ENCODE data around the gene MMP25. TPM values are rescaled to one million over a fixed set of nuclear protein-coding genes. Genes with fewer than 3 reads are reported as not detected.

MMP25 gene
- total RNA-seq, 4 donors from 2014 or later: 0.49 to 1.6 (median 0.70) TPM

- intact Hi-C loops (cut with DNase I): no loop called here
- 1% methylated on average over 20 of the region's 69 CpGs for WGBS, 2 donors
- Histone ChIP-seq H3K4me3 (replicated peaks in 1 of 3) (peak within 1 kb of the TSS; percentile 15 to 86 (median 68)), H3K9me3 (no peaks in the 10 kb centered on the region), H3K4me1 (peaks cover 39 to 54% of the 10 kb centered on the region in 2 donors), H3K27ac (peak within 1 kb of the TSS; percentile 82 to 98 (median 98)), H3K36me3 (peaks cover 4 to 13% of the 10 kb centered on the region in 2 donors), H3K27me3 (no peaks in the 10 kb centered on the region)
- peak; percentile 50 to 79 for TF ChIP-seq POLR2A (IDR thresholded peaks at IDR 0.05)
- no peak for TF ChIP-seq CTCF (IDR thresholded peaks at IDR 0.05)
- peak; percentile 98 for DNase-seq
These were observed 22.5 kb upstream of the MMP25 start, which contains the start of the genes HCFC1R1 and THOC6 for GRCh38 chr16:3023669-3024478. HCFC1R1 (minus strand) TSS chr16:3023942; CDS start chr16:3023941, 1 bp downstream. THOC6 (plus strand) TSS chr16:3024035; CDS start chr16:3024327, 292 bp downstream.

- no peak for DNase-seq
These were observed 21.0 kb upstream of the MMP25 start for GRCh38 chr16:3025032-3026002.

GRCh38 chr16:3026003-3026378 is 20.4 kb upstream of the MMP25 start:
- intact Hi-C loops (cut with DNase I): no loop called here
- H3K27me3 ChIP-seq: no peaks in the 10 kb centered on the region
- peaks cover 34 to 52% of the 10 kb centered on the region in 2 donors for H3K4me1 ChIP-seq
- H3K27ac ChIP-seq: no peak overlapping the region
- no peaks in the 10 kb centered on the region for H3K9me3 ChIP-seq
- no peak for DNase-seq
- no peak for TF ChIP-seq CTCF (IDR thresholded peaks at IDR 0.05)
- no peak for TF ChIP-seq POLR2A (IDR thresholded peaks at IDR 0.05)
- no peak overlapping the region for H3K4me3 ChIP-seq (replicated peaks in 1 of 3)
- WGBS, 2 donors: 92 to 98% methylated on average over 8 of the region's 8 CpGs
- peaks cover 4 to 13% of the 10 kb centered on the region in 2 donors for H3K36me3 ChIP-seq

More at GRCh38 chr16:3025032-3026002, 21.0 kb upstream of the MMP25 start:
- H3K9me3 ChIP-seq: no peaks in the 10 kb centered on the region
- H3K36me3 ChIP-seq: peaks cover 4 to 13% of the 10 kb centered on the region in 2 donors
- no peak overlapping the region for H3K4me3 ChIP-seq (replicated peaks in 1 of 3)
- intact Hi-C loops (cut with DNase I): no loop called here
- WGBS, 2 donors: 95 to 96% methylated on average over 17 to 18 of the region's 18 CpGs
- no peak for TF ChIP-seq CTCF (IDR thresholded peaks at IDR 0.05)
- no peak for TF ChIP-seq POLR2A (IDR thresholded peaks at IDR 0.05)
- H3K27ac ChIP-seq: no peak overlapping the region
- H3K27me3 ChIP-seq: no peaks in the 10 kb centered on the region
- peaks cover 35 to 52% of the 10 kb centered on the region in 2 donors for H3K4me1 ChIP-seq

- Histone ChIP-seq H3K9me3 (no peaks in the 10 kb centered on the region), H3K36me3 (peaks cover 4 to 13% of the 10 kb centered on the region in 2 donors), H3K27ac (no peak overlapping the region), H3K27me3 (no peaks in the 10 kb centered on the region), H3K4me3 (replicated peaks in 1 of 3) (no peak overlapping the region), H3K4me1 (peaks cover 25 to 48% of the 10 kb centered on the region in 2 donors)
- no peak for DNase-seq
- WGBS, 2 donors: 97% methylated on average over 20 to 21 of the region's 24 CpGs
- intact Hi-C loops (cut with DNase I): no loop called here
- TF ChIP-seq CTCF (IDR thresholded peaks at IDR 0.05) (no peak), POLR2A (IDR thresholded peaks at IDR 0.05) (no peak)
These were observed 19.5 kb upstream of the MMP25 start for GRCh38 chr16:3026609-3027488.
